ENCODE data around the gene EVX1. TPM values are rescaled to one million over a fixed set of nuclear protein-coding genes. Genes with fewer than 3 reads are reported as not detected.

The EVX1 gene
- total RNA-seq, 2 experiments from 2014 or later: not detected

GRCh38 chr7:27202862-27203134, 39.8 kb upstream of the EVX1 start:
- no peak for TF ChIP-seq CTCF (IDR thresholded peaks at IDR 0.05)
- ChIA-PET POLR2A (no interaction called here), CTCF (interaction anchor here (0.9 to 2.3 kb wide), 2 partner anchors 8 to 543 kb away, joined by 3 to 8 read pairs; no protein-coding TSS in a partner anchor)
- no peak overlapping the region for H3K4me3 Mint-ChIP-seq
- intact Hi-C loops (cut with micrococcal nuclease): loop anchor here (5.0 to 10.0 kb wide), 2 partner anchors 35 to 722 kb away; partner anchors contain the start of gene HOXA9
- ATAC-seq: no peak
- H3K4me1 Mint-ChIP-seq (ENCODE audit: low read depth): peaks cover 37% of the 10 kb centered on the region
- no peaks in the 10 kb centered on the region for H3K36me3 Mint-ChIP-seq (ENCODE audit: low read depth)
- no peaks in the 10 kb centered on the region for H3K9me3 Mint-ChIP-seq
- H3K27ac Mint-ChIP-seq: no peak overlapping the region
- peaks cover 86% of the 10 kb centered on the region for H3K27me3 Mint-ChIP-seq
- no peak for DNase-seq

GRCh38 chr7:27203365-27203953, 39.1 kb upstream of the EVX1 start:
- DNase-seq (no peak), ATAC-seq (no peak)
- Mint-ChIP-seq H3K9me3 (no peaks in the 10 kb centered on the region), H3K4me3 (no peak overlapping the region), H3K27me3 (peaks cover 85% of the 10 kb centered on the region), H3K27ac (no peak overlapping the region), H3K36me3 (ENCODE audit: low read depth) (no peaks in the 10 kb centered on the region), H3K4me1 (ENCODE audit: low read depth) (peaks cover 32% of the 10 kb centered on the region)
- POLR2A ChIA-PET: no interaction called here
- intact Hi-C loops (cut with micrococcal nuclease): loop anchor here (5.0 to 10.0 kb wide), 2 partner anchors 36 to 721 kb away; partner anchors contain the start of gene HOXA9
- no peak for TF ChIP-seq CTCF (IDR thresholded peaks at IDR 0.05)
- CTCF ChIA-PET: interaction anchor here (0.9 kb wide), 1 partner anchor 543 kb away, joined by 3 read pairs; no protein-coding TSS in a partner anchor

GRCh38 chr7:27203964-27204594, 38.5 kb upstream of the EVX1 start:
- Mint-ChIP-seq H3K4me1 (ENCODE audit: low read depth) (peaks cover 27% of the 10 kb centered on the region), H3K9me3 (no peaks in the 10 kb centered on the region), H3K36me3 (ENCODE audit: low read depth) (no peaks in the 10 kb centered on the region), H3K27ac (no peak overlapping the region), H3K4me3 (no peak overlapping the region), H3K27me3 (peaks cover 85% of the 10 kb centered on the region)
- DNase-seq: no peak
- intact Hi-C loops (cut with micrococcal nuclease): loop anchor here (2.0 to 10.0 kb wide), 3 partner anchors 37 to 721 kb away; partner anchors contain the start of genes EVX1 and HOXA9
- ATAC-seq: no peak
- CTCF ChIA-PET: interaction anchor here (0.6 to 1.1 kb wide), 3 partner anchors 8 to 16 kb away, joined by 3 to 5 read pairs (median 4); no protein-coding TSS in a partner anchor
- POLR2A ChIA-PET: no interaction called here
- TF ChIP-seq CTCF (IDR thresholded peaks at IDR 0.05): no peak

GRCh38 chr7:27204851-27205322, 37.7 kb upstream of the EVX1 start:
- Mint-ChIP-seq H3K9me3 (no peaks in the 10 kb centered on the region), H3K4me1 (ENCODE audit: low read depth) (peaks cover 27% of the 10 kb centered on the region), H3K27ac (no peak overlapping the region), H3K36me3 (ENCODE audit: low read depth) (no peaks in the 10 kb centered on the region), H3K4me3 (no peak overlapping the region), H3K27me3 (peaks cover 90% of the 10 kb centered on the region)
- ATAC-seq (no peak), DNase-seq (no peak)
- TF ChIP-seq CTCF (IDR thresholded peaks at IDR 0.05): no peak
- POLR2A ChIA-PET: no interaction called here
- CTCF ChIA-PET: interaction anchor here (0.6 to 1.1 kb wide), 3 partner anchors 9 to 17 kb away, joined by 3 to 5 read pairs (median 4); no protein-coding TSS in a partner anchor
- intact Hi-C loops (cut with micrococcal nuclease): loop anchor here (2.0 to 10.0 kb wide), 3 partner anchors 38 to 720 kb away; partner anchors contain the start of genes EVX1 and HOXA9
